Neural progenitor cell (in vitro differentiated cells): ENCODE results near the gene KRT82. TPM values are rescaled to one million over a fixed set of nuclear protein-coding genes. Genes with fewer than 3 reads are reported as not detected.

Experiments used
- DNase-seq: peaks from one replicate; pipeline ENCODE4 v3.0.0-alpha.2; 2016; ENCODE audit warnings: low spot score
- H2AFZ ChIP-seq: fragments of 200-600 bp; sonication (generic); replicated peaks from 2 replicates; pipeline ENCODE4 v1.6.1; 2016; ENCODE audit warnings: antibody characterized with exemption
- H3F3A ChIP-seq: fragments of 200-600 bp; sonication (generic); 2 replicates; pipeline ENCODE4 v1.6.1; 2016; ENCODE audit warnings: antibody characterized with exemption, low read depth
- H3K27ac ChIP-seq: fragments of 200-600 bp; sonication (generic); 2 replicates; pipeline ENCODE4 v1.5.1; 2016; ENCODE audit warnings: mild to moderate bottlenecking
- H3K27me3 ChIP-seq: fragments of 200-600 bp; sonication (generic); 2 replicates; pipeline ENCODE4 v1.6.1; 2016; ENCODE audit warnings: mild to moderate bottlenecking, moderate library complexity
- H3K36me3 ChIP-seq: fragments of 200-600 bp; sonication (generic); 2 replicates; pipeline ENCODE4 v1.5.1; 2016
- H3K4me1 ChIP-seq: fragments of 200-600 bp; sonication (generic); 2 replicates; pipeline ENCODE4 v1.6.1; 2016; ENCODE audit warnings: mixed run types
- H3K4me2 ChIP-seq: fragments of 200-600 bp; sonication (generic); 2 replicates; pipeline ENCODE4 v1.6.1; 2016
- H3K4me3 ChIP-seq: fragments of 200-600 bp; sonication (generic); 2 replicates; pipeline ENCODE4 v1.5.1; 2016
- H3K79me2 ChIP-seq: fragments of 200-600 bp; sonication (generic); 2 replicates; pipeline ENCODE4 v1.6.1; 2016; ENCODE audit warnings: low read depth
- H3K9ac ChIP-seq: fragments of 200-600 bp; sonication (generic); 2 replicates; pipeline ENCODE4 v1.6.1; 2016
- H3K9me3 ChIP-seq: fragments of 200-600 bp; sonication (generic); 2 replicates; pipeline ENCODE4 v1.5.1; 2016; ENCODE audit warnings: low read depth
- H4K20me1 ChIP-seq: fragments of 200-600 bp; sonication (generic); 2 replicates; pipeline ENCODE4 v1.6.1; 2016; ENCODE audit warnings: low read depth
- H3K27ac Mint-ChIP-seq: 3 replicates; pipeline ENCODE4 v1.8.0; 2021; ENCODE audit warnings: mixed read lengths
- H3K27me3 Mint-ChIP-seq: 2 replicates; pipeline ENCODE4 v1.8.0; 2022; ENCODE audit warnings: low read depth, mild to moderate bottlenecking, inconsistent platforms, moderate library complexity, mixed read lengths; ENCODE audit not compliant: insufficient read depth
- H3K36me3 Mint-ChIP-seq: 3 replicates; pipeline ENCODE4 v1.8.0; 2021; ENCODE audit warnings: mixed read lengths
- H3K4me1 Mint-ChIP-seq: 3 replicates; pipeline ENCODE4 v1.8.0; 2021; ENCODE audit warnings: mixed read lengths
- H3K4me3 Mint-ChIP-seq: 3 replicates; pipeline ENCODE4 v1.8.0; 2021; ENCODE audit warnings: mild to moderate bottlenecking, moderate library complexity, mixed read lengths
- H3K9me3 Mint-ChIP-seq: 3 replicates; pipeline ENCODE4 v1.8.0; 2020; ENCODE audit warnings: mixed read lengths
- CTCF ChIP-seq: fragments of 200-600 bp; sonication (generic); IDR thresholded peaks from 2 replicates; pipeline ENCODE4 v1.5.1; 2017; ENCODE audit warnings: antibody characterized with exemption, mild to moderate bottlenecking
- EZH2 ChIP-seq: fragments of 200-600 bp; sonication (generic); IDR thresholded peaks from 2 replicates; pipeline ENCODE4 v1.6.1; 2017; ENCODE audit warnings: antibody characterized with exemption, mild to moderate bottlenecking, moderate library complexity
- EZH2phosphoT487 ChIP-seq: fragments of 200-600 bp; sonication (generic); IDR thresholded peaks from 2 replicates; pipeline ENCODE4 v1.6.1; 2017; ENCODE audit warnings: antibody characterized with exemption
- total RNA-seq: library from RNA; depleted of rRNA; stranded (reverse); fragments of >200 nt; gene quantifications from 2 replicates; pipeline ENCODE4 v1.2.3, GENCODE V29; 2015; ENCODE audit warnings: low replicate concordance

KRT82 gene
- total RNA-seq, 1 donor from 2014 or later, result not detected

- no peak for DNase-seq
- Histone ChIP-seq H3K4me2 (no peak overlapping the region), H4K20me1 (no peaks in the 10 kb centered on the region), H3K27ac (no peak overlapping the region), H3K4me3 (no peak overlapping the region), H3K27me3 (no peaks in the 10 kb centered on the region), H3K9ac (no peak overlapping the region), H2AFZ (no peak overlapping the region), H3K4me1 (peaks cover 4% of the 10 kb centered on the region), H3K36me3 (no peaks in the 10 kb centered on the region), H3F3A (no peaks in the 10 kb centered on the region), H3K9me3 (no peaks in the 10 kb centered on the region), H3K79me2 (no peaks in the 10 kb centered on the region)
- Mint-ChIP-seq H3K36me3 (no peaks in the 10 kb centered on the region), H3K27ac (no peak overlapping the region), H3K27me3 (peaks cover 5% of the 10 kb centered on the region), H3K4me3 (no peak overlapping the region), H3K9me3 (no peaks in the 10 kb centered on the region), H3K4me1 (peaks cover 5% of the 10 kb centered on the region)
- TF ChIP-seq EZH2 (no peak), EZH2phosphoT487 (no peak), CTCF (no peak)
Measured at GRCh38 chr12:52403561-52403960, 2.6 kb downstream of the KRT82 start.

GRCh38 chr12:52402873-52403540, 3.1 kb downstream of the KRT82 start:
- peaks cover 3% of the 10 kb centered on the region for H3K27me3 Mint-ChIP-seq

DNA sequence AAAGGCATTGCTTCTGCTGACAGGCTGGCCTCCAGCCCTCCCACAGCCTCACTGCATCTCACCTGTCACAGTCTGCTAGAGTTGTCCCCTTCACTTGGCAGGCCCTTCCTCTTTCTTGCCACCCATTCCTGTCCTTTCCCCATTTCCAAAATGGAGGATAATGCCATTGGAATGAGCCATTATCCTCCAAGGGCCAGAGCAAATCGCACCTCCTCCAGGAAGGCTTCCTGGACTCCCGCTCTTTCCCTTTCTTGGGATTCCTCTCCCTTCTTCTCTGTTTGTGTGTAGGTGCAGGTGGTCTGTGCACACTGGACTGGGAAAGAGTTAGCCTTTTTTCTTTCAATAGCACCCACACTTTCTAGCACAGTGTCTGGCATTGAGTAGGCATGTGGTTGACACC, 3.8 kb downstream of the KRT82 start:
- no peaks in the 10 kb centered on the region for H4K20me1 ChIP-seq
- H3K9ac ChIP-seq, result no peak overlapping the region
- H3K4me1 ChIP-seq, result peaks cover 4% of the 10 kb centered on the region
- Mint-ChIP-seq H3K27ac (no peak overlapping the region), H3K4me3 (no peak overlapping the region), H3K27me3 (peaks cover 3% of the 10 kb centered on the region), H3K9me3 (no peaks in the 10 kb centered on the region), H3K4me1 (peaks cover 5% of the 10 kb centered on the region), H3K36me3 (no peaks in the 10 kb centered on the region)
- no peak overlapping the region for H3K27ac ChIP-seq
- TF ChIP-seq CTCF, result no peak
- no peak for TF ChIP-seq EZH2phosphoT487
- H3K9me3 ChIP-seq, result no peaks in the 10 kb centered on the region
- no peak for DNase-seq
- H3K4me3 ChIP-seq, result no peak overlapping the region
- no peak overlapping the region for H2AFZ ChIP-seq
- H3F3A ChIP-seq, result no peaks in the 10 kb centered on the region
- no peaks in the 10 kb centered on the region for H3K36me3 ChIP-seq
- H3K27me3 ChIP-seq, result no peaks in the 10 kb centered on the region
- H3K79me2 ChIP-seq, result no peaks in the 10 kb centered on the region
- no peak overlapping the region for H3K4me2 ChIP-seq

More at GRCh38 chr12:52402873-52403540, 3.1 kb downstream of the KRT82 start:
- Mint-ChIP-seq H3K9me3 (no peaks in the 10 kb centered on the region), H3K4me1 (peaks cover 5% of the 10 kb centered on the region), H3K4me3 (no peak overlapping the region), H3K36me3 (no peaks in the 10 kb centered on the region), H3K27ac (no peak overlapping the region)
- no peak for DNase-seq
- no peaks in the 10 kb centered on the region for H3K9me3 ChIP-seq
- H3K9ac ChIP-seq, result no peak overlapping the region
- H3K4me3 ChIP-seq, result no peak overlapping the region
- TF ChIP-seq EZH2 (no peak), EZH2phosphoT487 (no peak), CTCF (no peak)
- H3K4me2 ChIP-seq, result no peak overlapping the region
- H3K4me1 ChIP-seq, result peaks cover 4% of the 10 kb centered on the region
- no peak overlapping the region for H3K27ac ChIP-seq
- H3K79me2 ChIP-seq, result no peaks in the 10 kb centered on the region
- H3K36me3 ChIP-seq, result no peaks in the 10 kb centered on the region
- H4K20me1 ChIP-seq, result no peaks in the 10 kb centered on the region
- no peaks in the 10 kb centered on the region for H3K27me3 ChIP-seq
- H2AFZ ChIP-seq, result peak overlapping the region; percentile 51
- H3F3A ChIP-seq, result no peaks in the 10 kb centered on the region
